Stimulated activated CD8-positive, alpha-beta memory T cell treated with anti-CD3 and anti-CD28 coated beads, Interleukin-7, amount 100 ng/mL, for 48 hours (primary cell): ENCODE data around the gene RPL12.

Experiments
- DNase-seq, 2 donors: peaks; one replicate each; pipeline ENCODE4 v3.0.0-alpha.2; 2020; ENCODE audit warnings: low read depth in 1 of 2; ENCODE audit errors: extremely low read depth in 1 of 2

The RPL12 gene

DNA sequence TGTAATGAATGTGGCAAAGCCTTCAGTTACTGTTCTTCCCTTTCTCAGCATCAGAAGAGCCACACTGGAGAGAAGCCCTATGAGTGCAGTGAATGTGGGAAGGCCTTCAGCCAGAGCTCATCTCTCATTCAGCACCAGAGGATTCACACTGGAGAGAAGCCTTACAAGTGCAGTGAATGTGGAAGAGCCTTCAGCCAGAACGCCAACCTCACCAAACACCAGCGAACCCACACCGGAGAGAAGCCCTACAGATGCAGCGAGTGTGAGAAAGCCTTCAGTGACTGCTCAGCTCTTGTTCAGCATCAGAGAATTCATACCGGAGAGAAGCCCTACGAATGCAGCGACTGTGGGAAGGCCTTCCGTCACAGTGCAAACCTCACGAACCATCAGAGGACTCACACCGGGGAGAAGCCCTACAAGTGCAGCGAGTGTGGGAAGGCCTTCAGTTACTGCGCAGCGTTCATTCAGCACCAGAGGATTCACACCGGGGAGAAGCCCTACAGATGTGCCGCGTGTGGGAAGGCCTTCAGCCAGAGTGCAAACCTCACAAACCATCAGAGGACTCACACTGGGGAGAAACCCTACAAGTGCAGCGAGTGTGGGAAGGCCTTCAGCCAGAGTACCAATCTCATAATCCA, 6.8 kb downstream of the RPL12 start:
- no peak for DNase-seq

DNA sequence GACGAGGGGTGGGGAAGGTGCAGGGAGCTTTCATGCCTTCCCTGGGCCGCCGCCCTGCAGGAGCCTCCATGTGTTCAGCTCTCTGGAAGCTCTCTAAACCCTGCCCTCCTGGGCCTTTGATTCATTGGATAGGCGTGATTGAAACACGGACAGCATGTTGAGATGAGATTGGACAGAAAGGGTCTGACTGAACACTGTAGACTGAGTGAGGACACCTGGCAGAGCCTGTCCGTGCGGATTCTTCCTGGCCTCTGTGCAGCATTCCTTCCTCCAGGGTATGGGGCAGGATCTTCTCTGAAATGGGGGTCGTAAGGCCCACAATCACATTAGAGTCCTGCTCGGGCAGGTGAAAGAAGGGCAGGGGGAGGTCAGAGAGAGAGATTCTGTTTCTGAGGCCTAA, 12.8 kb downstream of the RPL12 start:
- no peak for DNase-seq

- DNase-seq = no peak
Measured at GRCh38 chr9:127437497-127438264, 13.5 kb downstream of the RPL12 start.

GRCh38 chr9:127430415-127430814, 20.8 kb downstream of the RPL12 start:
- DNase-seq = no peak

DNA sequence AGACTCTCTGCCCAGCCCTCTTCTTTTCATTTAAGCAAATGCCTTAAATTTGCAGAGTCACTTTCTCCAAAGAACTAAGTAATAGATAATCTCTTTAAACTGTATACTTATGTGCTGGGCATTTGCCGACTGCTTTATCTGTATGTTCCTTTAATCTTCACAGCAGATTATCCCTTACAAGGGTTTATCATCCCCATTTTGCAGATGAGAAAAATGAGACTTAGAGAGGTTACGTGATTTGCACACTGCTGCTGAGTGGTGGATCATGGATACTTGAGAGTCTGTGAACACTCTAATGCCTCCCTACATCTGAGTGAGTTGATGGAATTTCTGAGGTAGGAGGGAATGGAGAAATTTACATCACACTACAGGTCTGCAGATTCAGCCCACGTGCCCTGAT, 22.9 kb downstream of the RPL12 start:
- DNase-seq = no peak

- no peak for DNase-seq
Measured at GRCh38 chr9:127426756-127427155, 24.4 kb downstream of the RPL12 start.

DNA sequence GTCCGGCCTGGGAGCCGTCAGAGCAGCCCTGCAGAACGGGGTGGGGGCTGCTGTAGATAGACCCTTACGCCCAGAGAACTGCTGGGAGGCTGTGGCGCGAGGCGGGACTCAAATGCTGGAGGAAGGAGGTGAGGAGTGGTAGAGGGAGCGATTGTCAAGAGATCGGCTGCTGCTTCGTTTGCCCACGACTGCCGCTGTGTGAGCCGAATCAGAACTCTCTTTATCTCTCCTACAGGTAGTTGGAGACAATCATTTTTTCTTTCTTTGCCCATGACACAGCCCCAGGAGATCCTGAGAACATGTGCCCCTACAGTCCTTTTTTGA, 26.6 kb downstream of the RPL12 start:
- DNase-seq = no peak

GRCh38 chr9:127423934-127424675, 27.1 kb downstream of the RPL12 start, which contains the start of gene ZNF79:
ZNF79 (plus strand) TSS chr9:127424382; CDS start chr9:127424788, 406 bp downstream.
- DNase-seq = peak; percentile 89 to 90

DNA sequence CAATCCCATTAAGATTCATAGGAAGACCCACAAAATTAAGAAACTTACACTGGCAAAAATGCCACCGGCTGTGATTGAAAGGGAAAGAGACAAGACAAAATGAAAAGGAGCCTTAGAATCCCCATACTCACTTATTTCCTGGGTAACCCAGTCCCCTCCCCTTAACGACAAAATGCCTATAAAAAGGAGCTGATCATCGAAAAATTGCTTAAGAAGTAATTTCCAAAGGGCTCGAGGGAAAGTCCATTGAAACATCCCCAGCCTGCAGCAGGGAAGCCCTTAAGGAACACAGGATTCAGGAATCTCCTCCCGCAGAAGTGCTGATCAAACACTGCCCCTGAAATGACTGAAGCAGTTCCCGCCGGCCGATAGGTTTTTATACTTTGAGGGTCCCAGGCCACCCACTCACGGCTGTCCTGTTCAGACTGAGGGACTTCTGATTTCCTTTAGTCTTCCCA, 27.7 kb downstream of the RPL12 start:
- no peak for DNase-seq

DNA sequence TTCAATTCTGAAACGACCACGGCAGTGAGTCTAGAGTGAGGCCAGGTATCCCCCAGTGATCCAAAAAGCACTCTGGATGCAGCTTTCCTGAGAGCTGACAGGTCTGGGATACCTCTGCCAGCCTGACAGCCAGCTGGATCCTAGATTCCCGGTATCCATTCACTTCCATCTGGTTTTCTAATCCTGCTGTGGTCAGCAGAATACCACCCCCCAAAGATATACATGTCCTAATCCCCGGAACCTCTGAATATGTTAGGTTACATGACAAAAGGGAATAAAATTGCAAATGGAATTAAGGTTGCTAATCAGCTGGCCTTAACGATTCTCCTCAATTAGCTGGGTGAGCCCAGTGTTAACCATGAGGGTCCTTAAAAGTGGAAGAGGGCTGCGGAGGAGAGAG, 28.4 kb downstream of the RPL12 start:
- no peak for DNase-seq

DNA sequence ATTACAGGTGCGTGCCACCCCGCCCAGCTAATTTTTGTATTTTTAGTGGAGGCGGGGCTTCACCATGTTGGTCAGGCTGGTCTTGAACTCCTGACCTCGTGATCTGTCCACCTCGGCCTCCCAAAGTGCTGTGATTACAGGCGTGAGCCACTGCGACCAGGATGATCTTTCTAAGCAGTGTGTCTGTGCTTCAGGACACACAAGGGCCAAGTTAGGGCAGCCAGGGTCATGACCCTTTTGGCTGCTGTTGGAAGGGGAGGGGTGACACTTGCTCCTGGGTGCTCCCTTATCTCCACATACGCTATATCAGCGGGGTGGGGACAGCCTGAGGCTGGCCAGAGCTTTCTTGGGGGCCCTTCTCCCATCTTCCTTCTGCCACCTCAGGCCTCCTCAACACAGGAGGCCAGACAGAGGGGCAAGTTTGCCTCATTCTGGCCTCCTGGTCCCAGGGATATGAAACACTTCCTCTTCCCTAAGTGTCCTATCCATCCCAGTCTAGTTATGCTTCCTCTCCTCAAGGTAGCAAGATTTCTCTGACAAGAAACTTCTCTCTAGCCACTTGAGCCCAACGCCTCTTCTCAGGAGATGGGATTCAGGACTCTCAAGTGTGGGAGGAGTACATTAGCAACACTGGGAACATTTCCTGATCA, 28.9 kb downstream of the RPL12 start:
- DNase-seq = no peak

DNA sequence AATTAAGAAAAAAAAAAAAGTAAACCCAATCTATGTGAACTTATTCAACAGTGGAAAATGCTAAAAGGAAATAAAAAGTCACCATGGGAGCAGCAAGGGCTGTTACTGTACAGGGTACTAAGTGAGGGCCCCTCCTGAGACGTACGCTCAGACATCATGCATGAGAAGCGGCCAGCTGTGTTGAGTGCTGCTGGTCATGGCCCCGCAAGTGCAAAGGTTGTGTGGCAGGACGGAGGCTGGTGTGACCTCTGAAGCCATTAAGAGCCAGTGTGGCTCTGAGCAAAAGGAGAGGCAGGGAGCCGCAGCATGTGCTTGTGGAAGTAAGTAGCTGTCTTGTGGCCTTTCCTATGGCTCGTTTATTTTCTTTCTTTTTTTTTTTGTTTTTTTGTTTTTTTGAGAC, 30.1 kb downstream of the RPL12 start:
- DNase-seq = no peak

DNA sequence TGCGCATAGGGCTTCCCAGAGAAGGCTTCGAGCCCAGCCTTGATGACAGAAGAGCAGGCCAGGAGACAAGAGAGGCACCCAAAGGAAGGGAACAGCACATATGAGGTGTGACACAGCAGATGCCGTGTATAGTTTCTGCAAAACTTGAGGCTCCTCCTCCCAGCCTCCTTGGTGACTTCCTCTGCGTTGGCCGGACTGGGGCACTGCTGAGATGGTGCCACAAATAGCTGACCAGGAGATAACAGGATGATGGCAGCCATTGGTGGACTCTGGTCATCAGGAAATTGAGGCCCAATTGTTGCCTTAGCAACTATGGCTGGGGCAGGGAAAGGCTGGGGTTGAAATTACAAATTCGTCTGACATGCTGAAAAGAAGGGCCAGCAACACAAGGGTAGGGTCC, 31.9 kb downstream of the RPL12 start:
- DNase-seq = no peak

DNA sequence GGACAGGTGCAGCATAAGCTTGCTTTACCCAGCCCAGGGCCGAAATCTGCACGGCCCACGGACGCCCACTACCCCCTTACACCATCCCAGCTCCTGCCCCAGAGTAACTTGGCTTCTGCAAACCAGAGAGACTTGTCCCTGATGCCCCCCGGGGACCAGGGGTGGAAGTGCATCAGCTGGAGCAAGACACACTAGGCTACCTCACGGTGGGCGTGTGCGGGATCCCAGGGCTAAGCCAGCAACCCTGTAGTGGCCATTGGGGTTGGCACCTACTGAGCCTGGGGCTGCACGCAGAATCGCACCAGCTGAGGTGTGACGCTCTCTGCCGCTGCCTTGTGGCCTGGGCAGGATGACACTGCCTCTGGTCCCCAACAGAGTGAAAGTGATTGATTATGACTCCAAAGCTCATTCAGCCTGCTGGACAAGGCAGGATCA, 33.2 kb downstream of the RPL12 start:
- no peak for DNase-seq

DNA sequence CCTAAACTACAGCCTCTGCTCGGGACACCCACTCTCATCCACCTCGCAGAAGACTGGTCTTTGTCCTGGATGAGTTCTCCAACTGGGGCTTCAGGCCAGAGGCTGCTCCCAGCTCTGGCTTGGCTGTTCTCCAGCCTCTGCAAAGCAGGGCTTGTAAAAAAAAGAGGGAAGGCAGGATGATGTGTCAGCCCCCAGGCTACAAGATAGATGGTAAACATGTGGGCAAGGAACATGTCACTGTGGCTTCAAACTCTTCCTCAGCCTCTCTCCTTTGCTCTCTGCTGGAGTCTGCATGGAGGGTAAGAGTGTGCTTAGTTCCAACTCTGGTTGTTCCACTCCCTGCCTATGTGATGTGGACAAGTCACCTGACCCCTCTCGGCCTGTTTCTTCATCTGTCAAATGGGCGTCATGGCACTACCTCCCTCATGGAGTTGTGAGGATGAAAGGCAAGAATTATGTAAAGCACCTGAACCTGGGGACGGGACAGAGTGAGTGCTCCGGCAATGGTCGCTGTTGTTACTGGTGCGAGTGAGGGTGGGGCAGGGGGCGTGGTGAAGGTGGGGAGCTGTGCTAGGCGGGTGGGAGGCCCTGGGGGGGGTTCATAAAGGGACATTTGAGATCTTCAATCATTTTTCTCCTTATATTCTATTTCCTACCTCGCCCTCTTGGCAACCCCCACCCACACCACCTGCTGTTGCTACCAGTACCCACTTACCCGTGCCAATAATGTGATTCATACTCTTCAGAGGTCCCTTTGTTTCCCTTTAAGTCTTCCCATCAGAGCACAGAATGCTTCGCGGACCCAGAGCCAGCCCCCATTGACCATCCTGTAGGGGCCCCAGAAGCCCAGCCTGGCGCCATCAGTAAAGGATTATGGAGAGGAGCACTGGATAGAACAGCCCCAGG, 33.8 kb downstream of the RPL12 start:
- no peak for DNase-seq

DNA sequence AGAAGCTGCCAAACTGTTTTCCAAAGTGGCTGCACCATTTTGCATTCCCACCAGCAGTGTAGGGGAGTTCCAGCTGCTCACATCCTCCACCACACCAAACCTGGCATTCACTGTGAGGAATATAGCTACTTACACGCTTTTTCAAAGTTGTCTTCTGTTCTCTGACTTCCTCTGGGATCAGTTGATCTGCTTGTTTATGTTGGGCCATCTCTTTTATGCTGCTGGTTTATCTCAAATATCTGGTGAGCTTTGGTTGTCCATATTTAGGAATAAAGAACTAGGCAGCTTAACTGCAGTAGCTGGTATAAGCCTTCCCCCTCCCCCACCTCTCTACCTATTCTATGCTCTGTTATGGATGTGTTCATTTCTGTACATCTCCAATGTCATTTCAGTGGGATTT, 35.5 kb downstream of the RPL12 start:
- no peak for DNase-seq

DNA sequence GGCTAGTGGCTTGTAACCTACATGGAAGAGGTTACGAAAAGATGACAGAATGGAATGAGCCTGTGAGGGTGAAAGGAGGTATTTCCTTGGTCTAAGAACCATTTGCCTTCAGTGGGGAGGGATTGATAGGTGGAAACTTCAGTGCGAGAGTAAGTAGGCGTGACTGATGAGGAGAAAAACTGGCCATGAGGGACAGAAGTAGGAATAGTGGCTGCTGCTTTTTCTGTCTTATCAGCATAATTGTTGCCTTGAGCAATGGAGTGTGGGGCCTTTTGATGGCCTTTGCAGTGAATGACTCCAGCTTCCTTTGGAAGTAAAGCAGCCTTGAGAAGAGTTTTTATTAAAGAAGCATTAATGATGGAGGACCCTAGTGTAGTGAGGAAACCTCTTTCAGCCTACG, 36.1 kb downstream of the RPL12 start:
- no peak for DNase-seq

- no peak for DNase-seq
Measured at GRCh38 chr9:127411122-127411521, 40.1 kb downstream of the RPL12 start.

DNA sequence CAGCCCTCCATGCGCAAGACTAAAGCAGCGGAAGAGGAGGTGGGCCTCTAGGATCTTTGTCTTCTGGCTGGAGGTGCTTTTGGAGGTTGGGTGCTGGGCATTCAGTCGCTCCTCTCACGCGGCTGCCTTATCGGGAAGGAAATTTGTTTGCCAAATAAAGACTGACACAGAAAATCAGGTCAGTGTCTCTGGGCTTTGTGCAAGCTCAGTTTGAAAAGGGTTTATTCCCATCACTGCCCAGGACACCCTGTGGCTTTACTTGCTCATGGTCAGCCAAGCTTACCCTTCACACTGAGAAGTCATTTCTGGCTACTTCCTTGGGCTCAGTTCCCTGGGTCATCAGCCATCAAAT, 43.7 kb downstream of the RPL12 start:
- no peak for DNase-seq

- DNase-seq = no peak
Measured at GRCh38 chr9:127406799-127407491, 44.3 kb downstream of the RPL12 start.
